ENCODE measurements around the gene C19orf73.

C19orf73 gene

GRCh38 chr19:49160450-49161189, 41.7 kb upstream of the C19orf73 start:
- no peak for DNase-seq (ENCODE audit: low spot score)
- no peak for TF ChIP-seq CTCF (IDR thresholded peaks at IDR 0.05; ENCODE audit: extremely low read depth, missing control alignments)

GRCh38 chr19:49157445-49158224, 38.7 kb upstream of the C19orf73 start, which contains the start of gene TRPM4:
TSS of gene TRPM4 (plus strand) at chr19:49157792. CDS start at chr19:49157867, 75 bp downstream.
- TF ChIP-seq CTCF (IDR thresholded peaks at IDR 0.05; ENCODE audit: extremely low read depth, missing control alignments): no peak
- no peak for DNase-seq (ENCODE audit: low spot score)

- no peak for TF ChIP-seq CTCF (IDR thresholded peaks at IDR 0.05; ENCODE audit: extremely low read depth, missing control alignments)
- no peak for DNase-seq (ENCODE audit: low spot score)
Observed at GRCh38 chr19:49155820-49156346, 36.9 kb upstream of the C19orf73 start.

- no peak for TF ChIP-seq CTCF (IDR thresholded peaks at IDR 0.05; ENCODE audit: extremely low read depth, missing control alignments)
Observed at GRCh38 chr19:49155005-49155819, 36.3 kb upstream of the C19orf73 start, which contains the start of gene HRC. TSS of gene HRC (minus strand) at chr19:49155396. CDS start at chr19:49155237, 159 bp downstream.

GRCh38 chr19:49154279-49154678, 35.3 kb upstream of the C19orf73 start:
- TF ChIP-seq CTCF (IDR thresholded peaks at IDR 0.05; ENCODE audit: extremely low read depth, missing control alignments): no peak
- DNase-seq (ENCODE audit: low spot score): no peak

More at GRCh38 chr19:49155005-49155819, 36.3 kb upstream of the C19orf73 start, which contains the start of gene HRC:
- DNase-seq (ENCODE audit: low spot score): no peak

- no peak for TF ChIP-seq CTCF (IDR thresholded peaks at IDR 0.05; ENCODE audit: extremely low read depth, missing control alignments)
- DNase-seq (ENCODE audit: low spot score): no peak
Observed at GRCh38 chr19:49153167-49153809, 34.3 kb upstream of the C19orf73 start.
